NB4 (cell line): ENCODE results near the gene SMCO2.

Experiments
- POLR2A ChIP-seq: IDR thresholded peaks from 2 replicates; pipeline ENCODE4 v1.6.1; 2011; ENCODE audit warnings: mild to moderate bottlenecking; ENCODE audit not compliant: insufficient read length; ENCODE audit errors: extremely low read depth
- TF ChIP-seq, protein P1 (sequence below): IDR thresholded peaks from one replicate; pipeline ENCODE4 v1.5.1; 2012; ENCODE audit warnings: low read depth, low read length
- TF ChIP-seq, protein P2 (sequence below): IDR thresholded peaks from 2 replicates; pipeline ENCODE4 v1.6.1; 2011; ENCODE audit warnings: low read depth, low read length

DNA sequence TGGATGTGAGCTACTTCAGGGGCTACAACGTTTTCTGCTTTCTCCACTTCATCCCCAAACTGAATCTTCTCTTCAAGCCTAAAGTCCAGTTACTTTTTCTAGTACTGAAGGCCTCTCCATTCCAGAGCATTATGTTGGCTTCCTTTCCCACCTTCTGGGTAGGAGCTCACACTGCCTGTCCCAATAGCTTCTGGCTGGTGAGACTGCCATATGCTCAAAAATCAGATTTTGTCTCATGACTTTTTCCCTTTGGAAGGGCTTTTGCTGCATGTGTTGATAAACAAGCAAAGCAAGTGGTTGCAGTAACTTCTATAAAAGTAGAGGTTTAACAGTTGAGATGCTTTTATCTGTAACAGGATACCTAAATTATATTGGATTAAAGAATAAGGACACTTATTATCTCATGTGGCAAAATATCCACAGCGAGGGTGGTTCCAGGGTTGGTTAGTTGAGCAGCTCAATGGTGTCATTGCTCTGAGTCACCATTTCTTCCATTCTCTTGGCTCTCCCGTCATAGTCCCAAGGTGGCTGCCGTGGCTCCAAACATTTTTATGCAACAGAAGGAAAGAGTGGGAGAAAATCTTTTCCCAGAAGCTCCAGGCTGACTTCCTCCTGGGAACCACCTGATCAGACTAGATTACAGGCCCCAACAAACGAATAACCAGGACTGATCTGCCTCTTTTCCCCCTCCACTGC is 62.3 kb downstream of the SMCO2 start:
- TF ChIP-seq POLR2A, result no peak
- TF ChIP-seq, protein P1, sequence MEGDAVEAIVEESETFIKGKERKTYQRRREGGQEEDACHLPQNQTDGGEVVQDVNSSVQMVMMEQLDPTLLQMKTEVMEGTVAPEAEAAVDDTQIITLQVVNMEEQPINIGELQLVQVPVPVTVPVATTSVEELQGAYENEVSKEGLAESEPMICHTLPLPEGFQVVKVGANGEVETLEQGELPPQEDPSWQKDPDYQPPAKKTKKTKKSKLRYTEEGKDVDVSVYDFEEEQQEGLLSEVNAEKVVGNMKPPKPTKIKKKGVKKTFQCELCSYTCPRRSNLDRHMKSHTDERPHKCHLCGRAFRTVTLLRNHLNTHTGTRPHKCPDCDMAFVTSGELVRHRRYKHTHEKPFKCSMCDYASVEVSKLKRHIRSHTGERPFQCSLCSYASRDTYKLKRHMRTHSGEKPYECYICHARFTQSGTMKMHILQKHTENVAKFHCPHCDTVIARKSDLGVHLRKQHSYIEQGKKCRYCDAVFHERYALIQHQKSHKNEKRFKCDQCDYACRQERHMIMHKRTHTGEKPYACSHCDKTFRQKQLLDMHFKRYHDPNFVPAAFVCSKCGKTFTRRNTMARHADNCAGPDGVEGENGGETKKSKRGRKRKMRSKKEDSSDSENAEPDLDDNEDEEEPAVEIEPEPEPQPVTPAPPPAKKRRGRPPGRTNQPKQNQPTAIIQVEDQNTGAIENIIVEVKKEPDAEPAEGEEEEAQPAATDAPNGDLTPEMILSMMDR, result no peak
- TF ChIP-seq, protein P2, sequence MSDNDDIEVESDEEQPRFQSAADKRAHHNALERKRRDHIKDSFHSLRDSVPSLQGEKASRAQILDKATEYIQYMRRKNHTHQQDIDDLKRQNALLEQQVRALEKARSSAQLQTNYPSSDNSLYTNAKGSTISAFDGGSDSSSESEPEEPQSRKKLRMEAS, result no peak
